Measurements from ENCODE around the gene KCP. TPM values are rescaled to one million over a fixed set of nuclear protein-coding genes. Genes with fewer than 3 reads are reported as not detected.

KCP gene
- total and polyA plus RNA-seq, 2 of the 13 experiments (the other 11 are each of a cell fraction or from before 2014, with no cell fraction given): 0.37 to 1.0 TPM

DNA sequence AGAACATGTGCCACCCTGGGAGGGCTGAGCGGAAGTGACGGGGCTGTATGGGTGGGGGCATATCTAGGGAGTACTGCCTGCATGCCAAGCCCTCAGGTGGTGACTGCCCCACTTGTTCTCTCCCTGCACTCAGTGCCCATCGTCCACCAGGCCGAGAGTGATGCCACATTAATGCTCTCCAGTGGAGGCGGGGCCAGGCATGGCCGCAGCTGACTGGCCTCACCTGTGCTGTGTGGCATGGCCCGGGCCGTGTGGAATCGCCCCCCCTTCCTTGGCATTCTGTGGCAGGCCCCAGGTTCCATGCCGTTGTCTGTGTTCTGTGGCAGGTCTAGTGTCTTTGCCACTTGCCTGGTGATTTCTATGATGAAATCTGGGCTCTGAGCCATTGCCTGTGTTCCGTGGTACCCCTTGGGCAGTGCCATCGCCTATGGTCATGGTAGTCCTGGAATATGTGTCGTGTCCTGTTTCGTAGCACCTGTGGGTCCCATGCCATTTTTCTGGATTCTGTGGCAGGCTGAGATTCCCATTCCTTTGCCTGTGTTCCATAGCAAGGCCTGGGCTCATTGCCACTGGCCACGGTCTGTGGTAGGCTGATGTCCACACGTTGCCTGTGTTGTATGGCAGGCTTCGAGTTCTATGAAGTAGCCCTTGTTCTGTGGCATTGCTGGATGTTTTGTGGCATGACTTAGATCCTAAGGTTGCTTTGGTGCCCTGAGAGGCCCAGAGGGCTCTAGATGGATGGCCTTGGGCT is 71.4 kb downstream of the KCP start:
- H3K4me1 ChIP-seq (ENCODE audit: insufficient read depth, low read length): peaks cover 4% of the 10 kb centered on the region; the same call in 1 of the 2 replicates
- no peak overlapping the region for H3K4me2 ChIP-seq (ENCODE audit: low read depth, low read length)
- H4K20me1 ChIP-seq (ENCODE audit: insufficient read depth, low read length): no peaks in the 10 kb centered on the region
- H3K9ac ChIP-seq (ENCODE audit: insufficient read depth, low read depth, low read length): no peak overlapping the region
- BruUV-seq (replicated peaks): no TSS peak
- no peak for DNase-seq (ENCODE audit: low spot score)
- ATAC-seq: no peak
- peaks cover 3 to 15% of the 10 kb centered on the region in 2 experiments; a peak in 2 of 5 replicates for H3K27me3 ChIP-seq (ENCODE audit: control insufficient read depth in 1 of 2, insufficient read depth in 2 of 2, low read length in 2 of 2)
- no peak overlapping the region for H2AFZ ChIP-seq (ENCODE audit: low read length)
- POLR2A ChIA-PET: no interaction called here
- WGBS (ENCODE audit: low lambda C conversion rate): 69% methylated on average over 4 of the region's 17 CpGs
- H3K9me3 ChIP-seq (ENCODE audit: low read length): no peaks in the 10 kb centered on the region
- no peaks in the 10 kb centered on the region for H3K79me2 ChIP-seq (ENCODE audit: insufficient read depth, low read length)
- TF ChIP-seq ERF (CRISPR knock-in tag; IDR thresholded peaks at IDR 0.05) (no peak), YEATS4 (CRISPR knock-in tag; IDR thresholded peaks at IDR 0.05; ENCODE audit: borderline replicate concordance) (no peak), RBM39 (IDR thresholded peaks at IDR 0.05; ENCODE audit: low read depth, low read length, poor library complexity, severe bottlenecking) (no peak), RCOR2 (CRISPR knock-in tag; IDR thresholded peaks at IDR 0.05) (no peak), MEIS2 (CRISPR knock-in tag; IDR thresholded peaks at IDR 0.05) (no peak), CBX2 (IDR thresholded peaks at IDR 0.05; ENCODE audit: low read depth, low read length) (no peak), CBX2 (CRISPR knock-in tag; IDR thresholded peaks at IDR 0.05; ENCODE audit: low read depth) (no peak), CBFB (CRISPR knock-in tag; IDR thresholded peaks at IDR 0.05) (no peak), ZNF382 (CRISPR knock-in tag; IDR thresholded peaks at IDR 0.05; ENCODE audit: borderline replicate concordance) (no peak)
- TF ChIP-seq, protein P1, sequence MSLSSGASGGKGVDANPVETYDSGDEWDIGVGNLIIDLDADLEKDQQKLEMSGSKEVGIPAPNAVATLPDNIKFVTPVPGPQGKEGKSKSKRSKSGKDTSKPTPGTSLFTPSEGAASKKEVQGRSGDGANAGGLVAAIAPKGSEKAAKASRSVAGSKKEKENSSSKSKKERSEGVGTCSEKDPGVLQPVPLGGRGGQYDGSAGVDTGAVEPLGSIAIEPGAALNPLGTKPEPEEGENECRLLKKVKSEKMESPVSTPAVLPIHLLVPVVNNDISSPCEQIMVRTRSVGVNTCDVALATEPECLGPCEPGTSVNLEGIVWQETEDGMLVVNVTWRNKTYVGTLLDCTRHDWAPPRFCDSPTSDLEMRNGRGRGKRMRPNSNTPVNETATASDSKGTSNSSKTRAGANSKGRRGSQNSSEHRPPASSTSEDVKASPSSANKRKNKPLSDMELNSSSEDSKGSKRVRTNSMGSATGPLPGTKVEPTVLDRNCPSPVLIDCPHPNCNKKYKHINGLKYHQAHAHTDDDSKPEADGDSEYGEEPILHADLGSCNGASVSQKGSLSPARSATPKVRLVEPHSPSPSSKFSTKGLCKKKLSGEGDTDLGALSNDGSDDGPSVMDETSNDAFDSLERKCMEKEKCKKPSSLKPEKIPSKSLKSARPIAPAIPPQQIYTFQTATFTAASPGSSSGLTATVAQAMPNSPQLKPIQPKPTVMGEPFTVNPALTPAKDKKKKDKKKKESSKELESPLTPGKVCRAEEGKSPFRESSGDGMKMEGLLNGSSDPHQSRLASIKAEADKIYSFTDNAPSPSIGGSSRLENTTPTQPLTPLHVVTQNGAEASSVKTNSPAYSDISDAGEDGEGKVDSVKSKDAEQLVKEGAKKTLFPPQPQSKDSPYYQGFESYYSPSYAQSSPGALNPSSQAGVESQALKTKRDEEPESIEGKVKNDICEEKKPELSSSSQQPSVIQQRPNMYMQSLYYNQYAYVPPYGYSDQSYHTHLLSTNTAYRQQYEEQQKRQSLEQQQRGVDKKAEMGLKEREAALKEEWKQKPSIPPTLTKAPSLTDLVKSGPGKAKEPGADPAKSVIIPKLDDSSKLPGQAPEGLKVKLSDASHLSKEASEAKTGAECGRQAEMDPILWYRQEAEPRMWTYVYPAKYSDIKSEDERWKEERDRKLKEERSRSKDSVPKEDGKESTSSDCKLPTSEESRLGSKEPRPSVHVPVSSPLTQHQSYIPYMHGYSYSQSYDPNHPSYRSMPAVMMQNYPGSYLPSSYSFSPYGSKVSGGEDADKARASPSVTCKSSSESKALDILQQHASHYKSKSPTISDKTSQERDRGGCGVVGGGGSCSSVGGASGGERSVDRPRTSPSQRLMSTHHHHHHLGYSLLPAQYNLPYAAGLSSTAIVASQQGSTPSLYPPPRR (CRISPR knock-in tag; IDR thresholded peaks at IDR 0.05; ENCODE audit: borderline replicate concordance): no peak
- TF ChIP-seq, protein P2, sequence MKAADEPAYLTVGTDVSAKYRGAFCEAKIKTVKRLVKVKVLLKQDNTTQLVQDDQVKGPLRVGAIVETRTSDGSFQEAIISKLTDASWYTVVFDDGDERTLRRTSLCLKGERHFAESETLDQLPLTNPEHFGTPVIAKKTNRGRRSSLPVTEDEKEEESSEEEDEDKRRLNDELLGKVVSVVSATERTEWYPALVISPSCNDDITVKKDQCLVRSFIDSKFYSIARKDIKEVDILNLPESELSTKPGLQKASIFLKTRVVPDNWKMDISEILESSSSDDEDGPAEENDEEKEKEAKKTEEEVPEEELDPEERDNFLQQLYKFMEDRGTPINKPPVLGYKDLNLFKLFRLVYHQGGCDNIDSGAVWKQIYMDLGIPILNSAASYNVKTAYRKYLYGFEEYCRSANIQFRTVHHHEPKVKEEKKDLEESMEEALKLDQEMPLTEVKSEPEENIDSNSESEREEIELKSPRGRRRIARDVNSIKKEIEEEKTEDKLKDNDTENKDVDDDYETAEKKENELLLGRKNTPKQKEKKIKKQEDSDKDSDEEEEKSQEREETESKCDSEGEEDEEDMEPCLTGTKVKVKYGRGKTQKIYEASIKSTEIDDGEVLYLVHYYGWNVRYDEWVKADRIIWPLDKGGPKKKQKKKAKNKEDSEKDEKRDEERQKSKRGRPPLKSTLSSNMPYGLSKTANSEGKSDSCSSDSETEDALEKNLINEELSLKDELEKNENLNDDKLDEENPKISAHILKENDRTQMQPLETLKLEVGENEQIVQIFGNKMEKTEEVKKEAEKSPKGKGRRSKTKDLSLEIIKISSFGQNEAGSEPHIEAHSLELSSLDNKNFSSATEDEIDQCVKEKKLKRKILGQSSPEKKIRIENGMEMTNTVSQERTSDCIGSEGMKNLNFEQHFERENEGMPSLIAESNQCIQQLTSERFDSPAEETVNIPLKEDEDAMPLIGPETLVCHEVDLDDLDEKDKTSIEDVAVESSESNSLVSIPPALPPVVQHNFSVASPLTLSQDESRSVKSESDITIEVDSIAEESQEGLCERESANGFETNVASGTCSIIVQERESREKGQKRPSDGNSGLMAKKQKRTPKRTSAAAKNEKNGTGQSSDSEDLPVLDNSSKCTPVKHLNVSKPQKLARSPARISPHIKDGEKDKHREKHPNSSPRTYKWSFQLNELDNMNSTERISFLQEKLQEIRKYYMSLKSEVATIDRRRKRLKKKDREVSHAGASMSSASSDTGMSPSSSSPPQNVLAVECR (CRISPR knock-in tag; IDR thresholded peaks at IDR 0.05; ENCODE audit: borderline replicate concordance): no peak
- TF ChIP-seq, protein P3, sequence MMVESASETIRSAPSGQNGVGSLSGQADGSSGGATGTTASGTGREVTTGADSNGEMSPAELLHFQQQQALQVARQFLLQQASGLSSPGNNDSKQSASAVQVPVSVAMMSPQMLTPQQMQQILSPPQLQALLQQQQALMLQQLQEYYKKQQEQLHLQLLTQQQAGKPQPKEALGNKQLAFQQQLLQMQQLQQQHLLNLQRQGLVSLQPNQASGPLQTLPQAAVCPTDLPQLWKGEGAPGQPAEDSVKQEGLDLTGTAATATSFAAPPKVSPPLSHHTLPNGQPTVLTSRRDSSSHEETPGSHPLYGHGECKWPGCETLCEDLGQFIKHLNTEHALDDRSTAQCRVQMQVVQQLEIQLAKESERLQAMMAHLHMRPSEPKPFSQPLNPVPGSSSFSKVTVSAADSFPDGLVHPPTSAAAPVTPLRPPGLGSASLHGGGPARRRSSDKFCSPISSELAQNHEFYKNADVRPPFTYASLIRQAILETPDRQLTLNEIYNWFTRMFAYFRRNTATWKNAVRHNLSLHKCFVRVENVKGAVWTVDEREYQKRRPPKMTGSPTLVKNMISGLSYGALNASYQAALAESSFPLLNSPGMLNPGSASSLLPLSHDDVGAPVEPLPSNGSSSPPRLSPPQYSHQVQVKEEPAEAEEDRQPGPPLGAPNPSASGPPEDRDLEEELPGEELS (CRISPR knock-in tag; IDR thresholded peaks at IDR 0.05): no peak
- intact Hi-C loops (cut with micrococcal nuclease; ENCODE audit: unreplicated experiment) (loop anchor here (5.0 kb wide), 1 partner anchor 33 kb away; no protein-coding TSS in a partner anchor), in situ Hi-C loops (cut with HindIII; ENCODE audit: extremely low pct_ligation_motif_present, low pct_unique_long_range_greater_than_20kb) (no loop called here)
- no peak overlapping the region for H3K27ac ChIP-seq (ENCODE audit: extremely low read length, insufficient read depth, low read length)
- CTCF ChIA-PET (ENCODE audit: low intra/inter-chr PET ratio, low total read pairs): no interaction called here
- H3K36me3 ChIP-seq (replicated peaks in 1 of 2; ENCODE audit: control insufficient read depth in 1 of 2, insufficient read depth in 2 of 2, low read length in 2 of 2): no peaks in the 10 kb centered on the region
- no peak for FAIRE-seq
- no peak overlapping the region for H3K4me3 ChIP-seq (replicated peaks in 1 of 3; ENCODE audit: insufficient read depth in 1 of 3, low read depth in 2 of 3, low read length in 3 of 3)
